ENCODE results near the gene PRKG1. TPM values are rescaled to one million over a fixed set of nuclear protein-coding genes. Genes with fewer than 3 reads are reported as not detected.

The PRKG1 gene
- total and polyA plus RNA-seq, 2 of the 8 experiments (the other 6 are each of a cell fraction or from before 2014, with no cell fraction given): 4.2 to 15.2 TPM

DNA sequence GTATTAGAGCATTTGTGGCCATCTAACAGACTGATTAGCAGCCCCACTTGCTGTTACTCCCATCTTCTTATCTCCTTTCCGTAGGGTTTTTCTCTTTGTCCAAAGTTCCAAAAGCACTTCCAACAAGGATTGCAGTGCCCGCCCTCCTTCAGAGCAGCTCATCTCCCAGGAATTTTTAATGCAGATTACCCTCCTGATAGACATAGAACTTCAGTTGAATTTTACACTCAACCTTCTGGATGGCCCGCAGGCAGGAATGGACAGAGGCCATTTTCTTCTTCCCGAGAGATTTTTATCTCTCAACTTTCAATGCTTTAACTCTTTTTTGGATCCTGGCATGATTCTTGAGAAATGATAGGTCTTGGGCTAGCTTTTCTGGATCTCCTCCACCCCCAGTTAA is 23.3 kb downstream of the PRKG1 start (continued):
- TF ChIP-seq, protein P1, sequence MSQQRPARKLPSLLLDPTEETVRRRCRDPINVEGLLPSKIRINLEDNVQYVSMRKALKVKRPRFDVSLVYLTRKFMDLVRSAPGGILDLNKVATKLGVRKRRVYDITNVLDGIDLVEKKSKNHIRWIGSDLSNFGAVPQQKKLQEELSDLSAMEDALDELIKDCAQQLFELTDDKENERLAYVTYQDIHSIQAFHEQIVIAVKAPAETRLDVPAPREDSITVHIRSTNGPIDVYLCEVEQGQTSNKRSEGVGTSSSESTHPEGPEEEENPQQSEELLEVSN (IDR thresholded peaks at IDR 0.05): no peak
- TF ChIP-seq JUN (IDR thresholded peaks at IDR 0.05; ENCODE audit: low read depth, low read length) (no peak), CBX5 (IDR thresholded peaks at IDR 0.05; ENCODE audit: low read depth, low read length) (no peak), SIRT6 (IDR thresholded peaks at IDR 0.05; ENCODE audit: low read length) (no peak), SIN3A (conservative IDR thresholded peaks at IDR 0.05 in 1 of 2, IDR thresholded peaks at IDR 0.05 in 1 of 2; ENCODE audit: low read depth in 1 of 2, low read length in 2 of 2) (no peak), SP1 (IDR thresholded peaks at IDR 0.05; ENCODE audit: low read depth, low read length) (no peak), RFX5 (IDR thresholded peaks at IDR 0.05; ENCODE audit: borderline replicate concordance, low read depth, low read length) (no peak), TBP (IDR thresholded peaks at IDR 0.05; ENCODE audit: low read depth, low read length) (no peak)
- TF ChIP-seq, protein P2, sequence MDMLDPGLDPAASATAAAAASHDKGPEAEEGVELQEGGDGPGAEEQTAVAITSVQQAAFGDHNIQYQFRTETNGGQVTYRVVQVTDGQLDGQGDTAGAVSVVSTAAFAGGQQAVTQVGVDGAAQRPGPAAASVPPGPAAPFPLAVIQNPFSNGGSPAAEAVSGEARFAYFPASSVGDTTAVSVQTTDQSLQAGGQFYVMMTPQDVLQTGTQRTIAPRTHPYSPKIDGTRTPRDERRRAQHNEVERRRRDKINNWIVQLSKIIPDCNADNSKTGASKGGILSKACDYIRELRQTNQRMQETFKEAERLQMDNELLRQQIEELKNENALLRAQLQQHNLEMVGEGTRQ (IDR thresholded peaks at IDR 0.05; ENCODE audit: low read length): no peak

Measured in H1 (cell line).